Measurements from ENCODE around the gene ZBTB16.

DNA sequence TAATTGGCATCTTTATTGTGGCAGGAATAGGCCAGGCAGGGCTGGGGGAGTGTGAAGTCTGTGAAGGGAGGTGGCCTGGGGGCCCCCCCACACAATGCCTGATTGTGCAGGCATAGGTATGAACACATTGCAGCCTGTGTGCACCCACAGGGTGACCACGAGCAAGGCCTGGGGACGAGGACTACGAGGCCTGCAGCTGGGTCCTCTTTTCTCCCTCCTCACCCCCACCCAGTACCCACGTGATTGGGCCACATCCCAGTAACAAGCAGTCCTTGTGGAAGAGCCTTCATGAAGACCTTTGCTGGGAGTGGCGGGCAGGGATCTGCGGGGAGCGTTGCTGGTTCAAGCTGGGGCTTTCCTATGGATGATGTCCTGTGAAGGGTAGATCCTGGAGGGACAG lies 29.3 kb downstream of the ZBTB16 start:
- TF ChIP-seq, protein P1, sequence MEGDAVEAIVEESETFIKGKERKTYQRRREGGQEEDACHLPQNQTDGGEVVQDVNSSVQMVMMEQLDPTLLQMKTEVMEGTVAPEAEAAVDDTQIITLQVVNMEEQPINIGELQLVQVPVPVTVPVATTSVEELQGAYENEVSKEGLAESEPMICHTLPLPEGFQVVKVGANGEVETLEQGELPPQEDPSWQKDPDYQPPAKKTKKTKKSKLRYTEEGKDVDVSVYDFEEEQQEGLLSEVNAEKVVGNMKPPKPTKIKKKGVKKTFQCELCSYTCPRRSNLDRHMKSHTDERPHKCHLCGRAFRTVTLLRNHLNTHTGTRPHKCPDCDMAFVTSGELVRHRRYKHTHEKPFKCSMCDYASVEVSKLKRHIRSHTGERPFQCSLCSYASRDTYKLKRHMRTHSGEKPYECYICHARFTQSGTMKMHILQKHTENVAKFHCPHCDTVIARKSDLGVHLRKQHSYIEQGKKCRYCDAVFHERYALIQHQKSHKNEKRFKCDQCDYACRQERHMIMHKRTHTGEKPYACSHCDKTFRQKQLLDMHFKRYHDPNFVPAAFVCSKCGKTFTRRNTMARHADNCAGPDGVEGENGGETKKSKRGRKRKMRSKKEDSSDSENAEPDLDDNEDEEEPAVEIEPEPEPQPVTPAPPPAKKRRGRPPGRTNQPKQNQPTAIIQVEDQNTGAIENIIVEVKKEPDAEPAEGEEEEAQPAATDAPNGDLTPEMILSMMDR (IDR thresholded peaks at IDR 0.05; ENCODE audit: insufficient read depth, low read length): no peak
- no peak for TF ChIP-seq GABPA (IDR thresholded peaks at IDR 0.05; ENCODE audit: low read depth)
- TF ChIP-seq POLR2AphosphoS5 (IDR thresholded peaks at IDR 0.05; ENCODE audit: low read depth): no peak
- TF ChIP-seq, protein P2, sequence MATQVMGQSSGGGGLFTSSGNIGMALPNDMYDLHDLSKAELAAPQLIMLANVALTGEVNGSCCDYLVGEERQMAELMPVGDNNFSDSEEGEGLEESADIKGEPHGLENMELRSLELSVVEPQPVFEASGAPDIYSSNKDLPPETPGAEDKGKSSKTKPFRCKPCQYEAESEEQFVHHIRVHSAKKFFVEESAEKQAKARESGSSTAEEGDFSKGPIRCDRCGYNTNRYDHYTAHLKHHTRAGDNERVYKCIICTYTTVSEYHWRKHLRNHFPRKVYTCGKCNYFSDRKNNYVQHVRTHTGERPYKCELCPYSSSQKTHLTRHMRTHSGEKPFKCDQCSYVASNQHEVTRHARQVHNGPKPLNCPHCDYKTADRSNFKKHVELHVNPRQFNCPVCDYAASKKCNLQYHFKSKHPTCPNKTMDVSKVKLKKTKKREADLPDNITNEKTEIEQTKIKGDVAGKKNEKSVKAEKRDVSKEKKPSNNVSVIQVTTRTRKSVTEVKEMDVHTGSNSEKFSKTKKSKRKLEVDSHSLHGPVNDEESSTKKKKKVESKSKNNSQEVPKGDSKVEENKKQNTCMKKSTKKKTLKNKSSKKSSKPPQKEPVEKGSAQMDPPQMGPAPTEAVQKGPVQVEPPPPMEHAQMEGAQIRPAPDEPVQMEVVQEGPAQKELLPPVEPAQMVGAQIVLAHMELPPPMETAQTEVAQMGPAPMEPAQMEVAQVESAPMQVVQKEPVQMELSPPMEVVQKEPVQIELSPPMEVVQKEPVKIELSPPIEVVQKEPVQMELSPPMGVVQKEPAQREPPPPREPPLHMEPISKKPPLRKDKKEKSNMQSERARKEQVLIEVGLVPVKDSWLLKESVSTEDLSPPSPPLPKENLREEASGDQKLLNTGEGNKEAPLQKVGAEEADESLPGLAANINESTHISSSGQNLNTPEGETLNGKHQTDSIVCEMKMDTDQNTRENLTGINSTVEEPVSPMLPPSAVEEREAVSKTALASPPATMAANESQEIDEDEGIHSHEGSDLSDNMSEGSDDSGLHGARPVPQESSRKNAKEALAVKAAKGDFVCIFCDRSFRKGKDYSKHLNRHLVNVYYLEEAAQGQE (IDR thresholded peaks at IDR 0.05; ENCODE audit: insufficient replicate concordance, low read depth): no peak

Data from HL-60 (cell line).